ENCODE results near the gene COX7B2. TPM values are rescaled to one million over a fixed set of nuclear protein-coding genes. Genes with fewer than 3 reads are reported as not detected.
A peak's percentile ranks its signal among the peaks of the same experiment; 100 is the strongest.

COX7B2 gene
- total RNA-seq, 1 experiment from 2014 or later, result not detected

- Histone ChIP-seq H3K9me3 (replicated peaks) (no peaks in the 10 kb centered on the region), H3K27ac (no peak overlapping the region), H3K4me1 (no peaks in the 10 kb centered on the region), H3K27me3 (0 out of 2 replicates have a peak, but pooled peaks cover 4% of the 10 kb centered on the region), H3K4me3 (no peak overlapping the region), H3K36me3 (no peaks in the 10 kb centered on the region)
- peak; percentile 50 to 77 for DNase-seq
Measured at GRCh38 chr4:46844325-46844917, 64.6 kb downstream of the COX7B2 start.

DNA sequence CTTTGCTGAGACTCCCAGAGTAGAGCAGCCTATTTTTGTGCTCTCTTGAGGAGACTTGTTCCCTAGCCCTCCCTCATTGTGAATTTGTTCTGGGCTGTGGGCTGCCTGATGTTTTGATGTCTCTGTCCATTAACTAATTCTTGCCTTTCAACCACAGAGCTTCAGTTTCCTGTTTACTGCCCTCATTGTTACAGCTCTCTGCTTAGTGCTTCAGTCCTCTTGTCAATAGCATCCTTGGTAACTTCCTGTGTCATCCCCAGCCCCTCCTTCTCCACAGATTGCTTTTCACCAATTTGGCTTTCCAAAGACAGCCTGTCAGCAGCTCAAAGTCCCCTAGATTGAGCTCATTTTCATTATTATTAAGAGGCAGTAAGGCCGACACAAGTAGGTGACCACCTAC is 69.9 kb downstream of the COX7B2 start:
- H3K27ac ChIP-seq, result no peak overlapping the region
- H3K36me3 ChIP-seq, result no peaks in the 10 kb centered on the region
- no peaks in the 10 kb centered on the region for H3K4me1 ChIP-seq
- no peaks in the 10 kb centered on the region for H3K9me3 ChIP-seq (replicated peaks)
- no peak for DNase-seq
- H3K4me3 ChIP-seq, result no peak overlapping the region
- H3K27me3 ChIP-seq, result no peaks in the 10 kb centered on the region

- no peaks in the 10 kb centered on the region for H3K27me3 ChIP-seq
- H3K4me1 ChIP-seq, result no peaks in the 10 kb centered on the region
- no peak overlapping the region for H3K4me3 ChIP-seq
- no peak for DNase-seq
- H3K36me3 ChIP-seq, result no peaks in the 10 kb centered on the region
- no peaks in the 10 kb centered on the region for H3K9me3 ChIP-seq (replicated peaks)
- no peak overlapping the region for H3K27ac ChIP-seq
Measured at GRCh38 chr4:46837639-46838038, 71.4 kb downstream of the COX7B2 start.

- Histone ChIP-seq H3K9me3 (replicated peaks) (no peaks in the 10 kb centered on the region), H3K4me3 (no peak overlapping the region), H3K36me3 (no peaks in the 10 kb centered on the region), H3K27ac (no peak overlapping the region), H3K4me1 (no peaks in the 10 kb centered on the region), H3K27me3 (no peaks in the 10 kb centered on the region)
- no peak for DNase-seq
Measured at GRCh38 chr4:46836584-46836983, 72.5 kb downstream of the COX7B2 start.

DNA sequence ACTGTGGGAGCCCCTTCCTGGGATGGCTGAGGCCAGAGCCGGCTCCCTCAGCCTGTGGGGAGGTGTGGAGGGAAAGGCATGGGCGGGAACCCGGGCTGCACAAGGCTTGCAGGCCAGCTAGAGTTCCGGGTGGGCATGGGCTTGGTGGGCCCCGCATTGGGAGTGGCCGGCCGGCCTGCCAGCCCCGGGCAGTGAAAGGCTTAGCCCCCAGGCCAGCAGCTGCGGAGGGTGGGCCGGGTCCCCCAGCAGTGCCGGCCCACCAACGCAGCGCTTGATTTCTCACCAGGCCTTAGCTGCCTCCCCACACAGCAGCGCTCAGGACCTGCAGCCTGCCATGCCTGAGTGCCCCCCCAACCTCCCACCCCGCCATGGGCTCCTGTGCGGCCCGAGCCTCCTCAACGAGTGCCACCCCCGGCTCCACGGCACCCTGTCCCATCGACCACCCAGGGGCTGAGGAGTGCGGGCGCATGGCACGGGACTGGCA is 78.0 kb downstream of the COX7B2 start:
- DNase-seq, result no peak
- Histone ChIP-seq H3K27me3 (no peaks in the 10 kb centered on the region), H3K4me3 (no peak overlapping the region), H3K9me3 (replicated peaks) (no peaks in the 10 kb centered on the region), H3K4me1 (no peaks in the 10 kb centered on the region), H3K27ac (no peak overlapping the region), H3K36me3 (no peaks in the 10 kb centered on the region)

- no peak overlapping the region for H3K27ac ChIP-seq
- no peaks in the 10 kb centered on the region for H3K9me3 ChIP-seq (replicated peaks)
- no peaks in the 10 kb centered on the region for H3K4me1 ChIP-seq
- DNase-seq, result no peak
- no peaks in the 10 kb centered on the region for H3K36me3 ChIP-seq
- H3K4me3 ChIP-seq, result no peak overlapping the region
- no peaks in the 10 kb centered on the region for H3K27me3 ChIP-seq
Measured at GRCh38 chr4:46820154-46820553, 88.9 kb downstream of the COX7B2 start.

GRCh38 chr4:46819095-46819494 is 90.0 kb downstream of the COX7B2 start:
- no peak overlapping the region for H3K4me3 ChIP-seq
- no peak for DNase-seq
- no peaks in the 10 kb centered on the region for H3K4me1 ChIP-seq
- H3K27me3 ChIP-seq, result no peaks in the 10 kb centered on the region
- no peak overlapping the region for H3K27ac ChIP-seq
- H3K36me3 ChIP-seq, result no peaks in the 10 kb centered on the region
- H3K9me3 ChIP-seq (replicated peaks), result no peaks in the 10 kb centered on the region

- no peak overlapping the region for H3K27ac ChIP-seq
- no peaks in the 10 kb centered on the region for H3K9me3 ChIP-seq (replicated peaks)
- no peaks in the 10 kb centered on the region for H3K36me3 ChIP-seq
- no peaks in the 10 kb centered on the region for H3K4me1 ChIP-seq
- no peak for DNase-seq
- no peaks in the 10 kb centered on the region for H3K27me3 ChIP-seq
- H3K4me3 ChIP-seq, result no peak overlapping the region
Measured at GRCh38 chr4:46818604-46819003, 90.4 kb downstream of the COX7B2 start.

DNA sequence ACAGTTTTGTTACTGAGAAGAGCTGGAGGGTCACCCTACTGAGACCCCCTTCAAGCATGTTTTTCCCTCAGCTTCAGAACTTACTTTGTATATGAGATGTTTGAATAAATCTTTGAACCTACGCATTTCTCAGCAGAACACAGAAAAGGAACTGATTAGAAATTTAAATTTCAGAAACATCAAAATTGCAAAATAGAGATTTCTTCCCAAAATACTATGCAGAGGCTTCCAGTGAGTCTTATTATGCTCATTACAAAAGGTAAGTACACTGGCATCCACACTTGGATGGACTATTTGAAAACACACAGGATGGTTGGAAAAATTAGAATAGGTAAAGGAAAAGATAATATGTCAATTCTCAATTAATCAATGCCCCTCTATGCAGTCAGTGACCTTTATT is 91.2 kb downstream of the COX7B2 start:
- Histone ChIP-seq H3K9me3 (replicated peaks) (no peaks in the 10 kb centered on the region), H3K27me3 (no peaks in the 10 kb centered on the region), H3K4me3 (no peak overlapping the region), H3K4me1 (no peaks in the 10 kb centered on the region), H3K36me3 (no peaks in the 10 kb centered on the region), H3K27ac (no peak overlapping the region)
- no peak for DNase-seq

- DNase-seq, result no peak
- no peak overlapping the region for H3K4me3 ChIP-seq
- H3K27ac ChIP-seq, result no peak overlapping the region
- no peaks in the 10 kb centered on the region for H3K9me3 ChIP-seq (replicated peaks)
- no peaks in the 10 kb centered on the region for H3K36me3 ChIP-seq
- no peaks in the 10 kb centered on the region for H3K27me3 ChIP-seq
- H3K4me1 ChIP-seq, result no peaks in the 10 kb centered on the region; the same call in 1 of the 2 replicates
Measured at GRCh38 chr4:46804781-46805413, 104.1 kb downstream of the COX7B2 start.

GRCh38 chr4:46793036-46793435 is 116.0 kb downstream of the COX7B2 start:
- Histone ChIP-seq H3K4me3 (no peak overlapping the region), H3K27me3 (no peaks in the 10 kb centered on the region), H3K36me3 (no peaks in the 10 kb centered on the region), H3K9me3 (replicated peaks) (no peaks in the 10 kb centered on the region), H3K27ac (no peak overlapping the region), H3K4me1 (no peaks in the 10 kb centered on the region)
- no peak for DNase-seq

- no peaks in the 10 kb centered on the region for H3K36me3 ChIP-seq
- no peaks in the 10 kb centered on the region for H3K4me1 ChIP-seq
- no peaks in the 10 kb centered on the region for H3K9me3 ChIP-seq (replicated peaks)
- no peaks in the 10 kb centered on the region for H3K27me3 ChIP-seq
- no peak overlapping the region for H3K27ac ChIP-seq
- H3K4me3 ChIP-seq, result no peak overlapping the region
- no peak for DNase-seq
Measured at GRCh38 chr4:46781434-46782092, 127.5 kb downstream of the COX7B2 start.

GRCh38 chr4:46765465-46765864 is 143.6 kb downstream of the COX7B2 start:
- H3K36me3 ChIP-seq, result no peaks in the 10 kb centered on the region
- DNase-seq, result no peak
- H3K27ac ChIP-seq, result no peak overlapping the region
- H3K4me3 ChIP-seq, result no peak overlapping the region
- no peaks in the 10 kb centered on the region for H3K4me1 ChIP-seq
- no peaks in the 10 kb centered on the region for H3K27me3 ChIP-seq
- H3K9me3 ChIP-seq (replicated peaks), result no peaks in the 10 kb centered on the region

- Histone ChIP-seq H3K4me1 (no peaks in the 10 kb centered on the region), H3K4me3 (no peak overlapping the region), H3K27ac (no peak overlapping the region), H3K36me3 (no peaks in the 10 kb centered on the region), H3K9me3 (replicated peaks) (no peaks in the 10 kb centered on the region), H3K27me3 (no peaks in the 10 kb centered on the region)
- DNase-seq, result no peak
Measured at GRCh38 chr4:46730075-46730474, 179.0 kb downstream of the COX7B2 start.

DNA sequence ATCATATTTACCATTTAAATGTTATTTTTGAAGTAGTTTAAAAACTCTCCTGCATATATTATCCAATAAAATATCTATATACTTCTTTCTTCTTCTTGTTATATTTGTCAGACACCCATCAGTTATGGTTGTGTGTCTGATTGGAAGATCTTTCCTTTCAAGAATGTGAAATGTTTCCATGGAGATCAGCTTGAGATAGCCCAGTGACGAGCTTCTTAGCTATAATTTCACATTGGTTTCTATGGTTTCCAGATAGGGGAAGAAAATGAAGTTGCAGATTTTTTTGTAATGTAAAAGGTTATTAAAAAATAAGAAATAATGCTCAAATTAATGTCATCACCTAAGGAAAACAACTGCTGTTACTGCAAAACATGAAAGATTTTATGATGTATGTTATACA is 189.0 kb downstream of the COX7B2 start:
- Histone ChIP-seq H3K27ac (no peak overlapping the region), H3K9me3 (replicated peaks) (no peaks in the 10 kb centered on the region), H3K36me3 (no peaks in the 10 kb centered on the region), H3K27me3 (no peaks in the 10 kb centered on the region), H3K4me1 (no peaks in the 10 kb centered on the region), H3K4me3 (no peak overlapping the region)
- no peak for DNase-seq
